Sigmoid colon (tissue), 4 donors: ENCODE data around the gene DHRS2.

Source experiments
- POLR2A ChIP-seq, 2 donors: fragments of 450-650 bp; IDR thresholded peaks; one replicate each; pipeline ENCODE4 v1.6.1; 2016; ENCODE audit warnings: antibody characterized with exemption in 2 of 2, mild to moderate bottlenecking in 2 of 2, moderate library complexity in 2 of 2
- POLR2AphosphoS5 ChIP-seq, 4 donors: sonication (generic); formaldehyde crosslinking; IDR thresholded peaks; one replicate each; pipeline ENCODE4 v1.6.1; 2017; ENCODE audit warnings: antibody characterized with exemption in 4 of 4
- TF ChIP-seq, protein P1 (sequence below), 4 experiments: fragments of 450-650 bp in 3 of 4; fragments of 200-600 bp in 1 of 4; IDR thresholded peaks; one replicate each; pipeline ENCODE4 v1.5.1; 2016 to 2019; ENCODE audit warnings: antibody characterized with exemption in 4 of 4, mild to moderate bottlenecking in 3 of 4, moderate library complexity in 2 of 4

DNA sequence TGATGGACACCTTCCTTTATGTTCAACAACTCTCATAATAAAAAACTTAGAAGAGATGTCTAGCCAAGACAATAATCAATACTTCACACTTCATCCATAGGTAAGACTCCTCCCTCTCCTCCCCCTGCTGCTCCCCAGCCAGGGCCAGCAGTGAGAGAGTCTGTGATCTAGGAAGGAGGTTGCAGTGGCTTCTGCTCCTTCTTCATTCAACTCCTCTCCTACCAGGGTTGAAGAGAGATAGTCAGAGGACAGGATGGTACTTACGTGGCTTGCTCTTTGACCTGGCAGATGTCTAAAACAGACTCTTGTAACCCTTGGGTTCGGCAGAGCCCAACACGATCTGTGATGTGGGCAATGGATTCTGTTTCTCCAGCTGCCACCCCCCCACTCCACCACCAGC is 31.0 kb downstream of the DHRS2 start:
- TF ChIP-seq POLR2A (IDR thresholded peaks at IDR 0.05) (no peak), POLR2AphosphoS5 (IDR thresholded peaks at IDR 0.05) (no peak)
- TF ChIP-seq, protein P1, sequence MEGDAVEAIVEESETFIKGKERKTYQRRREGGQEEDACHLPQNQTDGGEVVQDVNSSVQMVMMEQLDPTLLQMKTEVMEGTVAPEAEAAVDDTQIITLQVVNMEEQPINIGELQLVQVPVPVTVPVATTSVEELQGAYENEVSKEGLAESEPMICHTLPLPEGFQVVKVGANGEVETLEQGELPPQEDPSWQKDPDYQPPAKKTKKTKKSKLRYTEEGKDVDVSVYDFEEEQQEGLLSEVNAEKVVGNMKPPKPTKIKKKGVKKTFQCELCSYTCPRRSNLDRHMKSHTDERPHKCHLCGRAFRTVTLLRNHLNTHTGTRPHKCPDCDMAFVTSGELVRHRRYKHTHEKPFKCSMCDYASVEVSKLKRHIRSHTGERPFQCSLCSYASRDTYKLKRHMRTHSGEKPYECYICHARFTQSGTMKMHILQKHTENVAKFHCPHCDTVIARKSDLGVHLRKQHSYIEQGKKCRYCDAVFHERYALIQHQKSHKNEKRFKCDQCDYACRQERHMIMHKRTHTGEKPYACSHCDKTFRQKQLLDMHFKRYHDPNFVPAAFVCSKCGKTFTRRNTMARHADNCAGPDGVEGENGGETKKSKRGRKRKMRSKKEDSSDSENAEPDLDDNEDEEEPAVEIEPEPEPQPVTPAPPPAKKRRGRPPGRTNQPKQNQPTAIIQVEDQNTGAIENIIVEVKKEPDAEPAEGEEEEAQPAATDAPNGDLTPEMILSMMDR (IDR thresholded peaks at IDR 0.05) = no peak
